Stomach (tissue), 4 donors: ENCODE data around the gene GGT7.

Source experiments
- CTCF ChIP-seq, 7 experiments: fragments of 450-650 bp in 4 of 7; fragments of 200-600 bp in 3 of 7; sonication (generic) in 3 of 7; IDR thresholded peaks; one replicate each; pipeline ENCODE4 v1.5.1; 2016 to 2019; ENCODE audit warnings: antibody characterized with exemption in 7 of 7, control low read depth in 2 of 7, mild to moderate bottlenecking in 1 of 7
- POLR2A ChIP-seq, 4 donors: fragments of 450-650 bp; IDR thresholded peaks; one replicate each; pipeline ENCODE4 v1.6.1; 2016; ENCODE audit warnings: antibody characterized with exemption in 4 of 4, control low read depth in 2 of 4, mild to moderate bottlenecking in 1 of 4, moderate library complexity in 1 of 4

- no peak for TF ChIP-seq POLR2A (IDR thresholded peaks at IDR 0.05)
- TF ChIP-seq CTCF (IDR thresholded peaks at IDR 0.05): no peak
Measured at GRCh38 chr20:34849778-34850177, 22.9 kb downstream of the GGT7 start.
